IMR-90 (cell line): ENCODE measurements around the gene GMCL2. TPM values are rescaled to one million over a fixed set of nuclear protein-coding genes. Genes with fewer than 3 reads are reported as not detected.

ENCODE experiments used
- ATAC-seq: fragments of 200-7000 bp; cut with Tn5 transposase; 2 replicates; pipeline ENCODE4 v1.9.1; 2020; ENCODE audit warnings: low read depth, mild to moderate bottlenecking, moderate library complexity
- BruUV-seq: library from RNA; stranded (reverse); fragments of 400-500 nt; replicated peaks from 2 replicates; lab custom pipeline; 2021; lab: Mats Ljungman, UMichigan
- CTCF ChIA-PET: fragments of 300-600 bp; formaldehyde crosslinking; extraction: SDS; loops from one replicate; lab custom pipeline; 2021; ENCODE audit warnings: antibody characterized with exemption; lab: Yijun Ruan, JAX
- POLR2A ChIA-PET: fragments of 300-600 bp; sonication (Branson Sonifier 250); formaldehyde crosslinking; loops from one replicate; lab custom pipeline; 2022; ENCODE audit warnings: antibody characterized with exemption; ENCODE audit not compliant: unreplicated experiment; lab: Charles Lee
- DNase-seq: peaks from one replicate; pipeline ENCODE4 v3.0.0; 2013
- H2AFZ ChIP-seq: replicated peaks from 2 replicates; pipeline ENCODE3; 2013; ENCODE audit warnings: low read length, mild to moderate bottlenecking; ENCODE audit not compliant: poor library complexity
- H2AK5ac ChIP-seq: 2 replicates; pipeline ENCODE4 v1.6.1; 2013; ENCODE audit warnings: low read depth, low read length, inconsistent platforms
- H2AK9ac ChIP-seq: replicated peaks from 2 replicates; pipeline ENCODE3; 2013; ENCODE audit warnings: mild to moderate bottlenecking, low read depth, low read length, moderate library complexity; ENCODE audit not compliant: poor library complexity
- H2BK120ac ChIP-seq: 2 replicates; pipeline ENCODE4 v1.6.1; 2013; ENCODE audit warnings: low read depth, low read length, inconsistent platforms
- H2BK15ac ChIP-seq: 3 replicates; pipeline ENCODE4 v1.6.1; 2013; ENCODE audit warnings: low read depth, low read length, inconsistent platforms
- H2BK20ac ChIP-seq: 2 replicates; pipeline ENCODE4 v1.6.1; 2013; ENCODE audit warnings: low read depth, mild to moderate bottlenecking, inconsistent platforms, low read length, moderate library complexity
- H2BK5ac ChIP-seq: 2 replicates; pipeline ENCODE4 v1.6.1; 2013; ENCODE audit warnings: mild to moderate bottlenecking, low read depth, low read length, inconsistent platforms; ENCODE audit not compliant: poor library complexity, severe bottlenecking
- H3K14ac ChIP-seq: replicated peaks from 2 replicates; pipeline ENCODE4 v1.6.1; 2013; ENCODE audit warnings: low read depth, low read length, inconsistent platforms
- H3K18ac ChIP-seq: 2 replicates; pipeline ENCODE4 v1.6.1; 2013; ENCODE audit warnings: low read depth, low read length, control low read depth
- H3K23ac ChIP-seq: 2 replicates; pipeline ENCODE4 v1.6.1; 2013; ENCODE audit warnings: low read depth, low read length, inconsistent platforms
- H3K27ac ChIP-seq: 2 replicates; pipeline ENCODE4 v1.5.1; 2013; ENCODE audit warnings: mild to moderate bottlenecking, control low read depth, low read length; ENCODE audit not compliant: insufficient read depth
- H3K27me3 ChIP-seq: 2 replicates; pipeline ENCODE4 v1.6.1; 2013; ENCODE audit warnings: low read length; ENCODE audit not compliant: control insufficient read depth, insufficient read depth
- H3K36me3 ChIP-seq: 2 replicates; pipeline ENCODE4 v1.6.1; 2013; ENCODE audit warnings: low read length, mixed read lengths; ENCODE audit not compliant: control insufficient read depth, insufficient read depth
- H3K4ac ChIP-seq: 2 replicates; pipeline ENCODE4 v1.6.1; 2013; ENCODE audit warnings: low read depth, low read length, inconsistent platforms
- H3K4me1 ChIP-seq: 2 replicates; pipeline ENCODE4 v1.6.1; 2013; ENCODE audit warnings: low read length, mixed read lengths; ENCODE audit not compliant: control insufficient read depth, insufficient read depth
- H3K4me2 ChIP-seq: 2 replicates; pipeline ENCODE4 v1.6.1; 2013; ENCODE audit warnings: low read depth, mild to moderate bottlenecking, control low read depth, low read length, moderate library complexity
- H3K4me3 ChIP-seq: 2 replicates; pipeline ENCODE4 v1.5.1; 2013; ENCODE audit warnings: low read depth, mild to moderate bottlenecking, control low read depth, low read length, moderate library complexity; ENCODE audit not compliant: insufficient read depth
- H3K56ac ChIP-seq: 2 replicates; pipeline ENCODE4 v1.6.1; 2013; ENCODE audit warnings: low read length, inconsistent platforms; ENCODE audit not compliant: insufficient read depth; ENCODE audit errors: extremely low read depth
- H3K79me1 ChIP-seq, 2 experiments: 2 replicates each; pipeline ENCODE4 v1.6.1; 2013; ENCODE audit warnings: low read length in 2 of 2, inconsistent platforms in 1 of 2, low read depth in 1 of 2
- H3K9ac ChIP-seq: 2 replicates; pipeline ENCODE4 v1.6.1; 2013; ENCODE audit warnings: low read depth, low read length, control low read depth
- H3K9me1 ChIP-seq: 2 replicates; pipeline ENCODE4 v1.6.1; 2013; ENCODE audit warnings: low read length, inconsistent platforms; ENCODE audit not compliant: insufficient read depth
- H3K9me3 ChIP-seq: 2 replicates; pipeline ENCODE4 v1.6.1; 2013; ENCODE audit warnings: low read length; ENCODE audit not compliant: control insufficient read depth, insufficient read depth
- H4K20me1 ChIP-seq: 2 replicates; pipeline ENCODE4 v1.6.1; 2013; ENCODE audit warnings: low read length, inconsistent platforms; ENCODE audit not compliant: insufficient read depth
- H4K5ac ChIP-seq: 2 replicates; pipeline ENCODE4 v1.6.1; 2013; ENCODE audit warnings: mild to moderate bottlenecking, low read depth, low read length, control low read depth
- H4K8ac ChIP-seq, 2 experiments: 2 replicates each; pipeline ENCODE4 v1.6.1; 2013; ENCODE audit warnings: low read depth in 2 of 2, low read length in 2 of 2, control low read depth in 1 of 2, inconsistent platforms in 1 of 2
- H4K91ac ChIP-seq: 2 replicates; pipeline ENCODE4 v1.6.1; 2013; ENCODE audit warnings: low read depth, low read length, inconsistent platforms; ENCODE audit not compliant: insufficient read depth
- BHLHE40 ChIP-seq: fragments of 150-350 bp; IDR thresholded peaks from 2 replicates; pipeline ENCODE4 v1.6.1; 2016; ENCODE audit warnings: mild to moderate bottlenecking, low read depth, low read length
- CEBPB ChIP-seq: IDR thresholded peaks from 2 replicates; pipeline ENCODE4 v1.6.1; 2012; ENCODE audit warnings: low read depth, low read length, improper control_type of control experiment
- CHD1 ChIP-seq: IDR thresholded peaks from 2 replicates; pipeline ENCODE4 v1.6.1; 2012; ENCODE audit warnings: low read depth, low read length, improper control_type of control experiment
- FOS ChIP-seq: fragments of 150-350 bp; IDR thresholded peaks from 2 replicates; pipeline ENCODE4 v1.6.1; 2016; ENCODE audit warnings: low read depth, low read length
- MAFK ChIP-seq: IDR thresholded peaks from 2 replicates; pipeline ENCODE4 v1.6.1; 2012; ENCODE audit warnings: low read depth, low read length, improper control_type of control experiment
- MAZ ChIP-seq: IDR thresholded peaks from 2 replicates; pipeline ENCODE4 v1.6.1; 2012; ENCODE audit warnings: low read depth, mild to moderate bottlenecking, low read length, improper control_type of control experiment, moderate library complexity, borderline replicate concordance
- MXI1 ChIP-seq: IDR thresholded peaks from 2 replicates; pipeline ENCODE4 v1.6.1; 2012; ENCODE audit warnings: low read depth, mild to moderate bottlenecking, low read length, moderate library complexity, borderline replicate concordance
- POLR2A ChIP-seq: IDR thresholded peaks from 2 replicates; pipeline ENCODE4 v1.6.1; 2012; ENCODE audit warnings: mild to moderate bottlenecking, low read depth, low read length
- RAD21 ChIP-seq: IDR thresholded peaks from 2 replicates; pipeline ENCODE4 v1.6.1; 2012; ENCODE audit warnings: low read length, improper control_type of control experiment
- RCOR1 ChIP-seq: IDR thresholded peaks from 2 replicates; pipeline ENCODE4 v1.6.1; 2012; ENCODE audit warnings: mild to moderate bottlenecking, low read length, improper control_type of control experiment; ENCODE audit not compliant: insufficient replicate concordance
- RFX5 ChIP-seq: IDR thresholded peaks from 2 replicates; pipeline ENCODE4 v1.8.0; 2012; ENCODE audit warnings: low read depth, mild to moderate bottlenecking, low read length, moderate library complexity
- SMC3 ChIP-seq: fragments of 150-350 bp; IDR thresholded peaks from 2 replicates; pipeline ENCODE4 v1.6.1; 2016; ENCODE audit warnings: low read depth, mild to moderate bottlenecking, antibody characterized with exemption, low read length, moderate library complexity
- WGBS, 2 experiments: methylation state at CpG; one replicate each; pipeline versions ENCODE4 v1.1.5 to v1.1.7; 2013; ENCODE audit warnings: missing lambda C conversion rate in 2 of 2; ENCODE audit not compliant: insufficient read length in 1 of 2; ENCODE audit errors: extremely low coverage in 2 of 2; 5-methylcytosine and 5-hydroxymethylcytosine counted together
- dilution Hi-C: fragments of 300-500 bp; cut with HindIII; formaldehyde crosslinking; loops from one replicate; pipeline ENCODE4 v1.14.3; 2018; ENCODE audit warnings: low sequenced_read_pairs; ENCODE audit not compliant: unreplicated experiment
- in situ Hi-C: fragments of 300-500 bp; cut with MboI; formaldehyde crosslinking; loops from 3 replicates; pipeline ENCODE4 v1.14.3; 2019; ENCODE audit warnings: low sequenced_read_pairs, inconsistent platforms, mixed read lengths
- intact Hi-C: fragments of 100-400 bp; cut with micrococcal nuclease; formaldehyde crosslinking; loops from 2 replicates; pipeline ENCODE4 v1.10.0; 2022
- polyA plus RNA-seq, 3 experiments: library from polyadenylated mRNA; depleted of rRNA; stranded (reverse); fragments of >200 nt; gene quantifications; 2 replicates each; pipeline ENCODE4 v1.2.3, GENCODE V29; 2012; ENCODE audit warnings: low replicate concordance in 1 of 3
- total RNA-seq: library from RNA; depleted of rRNA; stranded (reverse); fragments of >200 nt; gene quantifications from 2 replicates; pipeline ENCODE4 v1.2.3, GENCODE V29; 2012
- TF ChIP-seq, protein P1 (sequence below): fragments of 150-350 bp; IDR thresholded peaks from 2 replicates; pipeline ENCODE4 v1.6.1; 2017; ENCODE audit warnings: mild to moderate bottlenecking, antibody characterized with exemption, low read length, low read depth
- TF ChIP-seq, protein P2 (sequence below): conservative IDR thresholded peaks from 2 replicates; pipeline ENCODE4 v1.5.1; 2012; ENCODE audit warnings: mild to moderate bottlenecking, low read depth, low read length, improper control_type of control experiment
- TF ChIP-seq, protein P3 (sequence below): fragments of 150-350 bp; IDR thresholded peaks from 2 replicates; pipeline ENCODE4 v1.6.1; 2016; ENCODE audit warnings: low read depth, mild to moderate bottlenecking, low read length, moderate library complexity, borderline replicate concordance

The GMCL2 gene
- total and polyA plus RNA-seq, 2 of the 4 experiments (the other 2 are of a cell fraction), result not detected

DNA sequence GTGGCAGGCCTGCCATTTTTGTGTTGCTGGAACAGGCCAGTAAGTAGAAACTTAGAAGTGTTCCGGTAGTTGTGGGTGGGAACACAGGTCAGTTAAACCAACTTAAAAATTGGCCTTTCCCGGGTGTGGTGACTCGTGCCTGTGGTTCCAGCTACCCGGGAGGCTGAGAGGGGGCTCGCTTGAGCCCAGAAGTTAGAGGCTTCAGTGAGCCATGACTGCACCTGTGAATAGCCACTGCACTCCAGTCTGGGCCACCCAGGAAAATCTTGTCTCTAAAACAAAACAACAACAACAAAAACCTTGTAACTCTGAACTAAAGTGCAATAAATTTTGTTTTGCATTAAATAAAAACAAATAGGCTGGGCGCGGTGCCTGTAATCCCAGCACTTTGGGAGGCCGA, 32.1 kb downstream of the GMCL2 start:
- Histone ChIP-seq H4K8ac (peak overlapping the region in 1 of 2 experiments; percentile 10; a peak in 1 of 4 replicates), H3K4me3 (no peak overlapping the region), H3K4me2 (no peak overlapping the region), H2AK5ac (no peak overlapping the region), H3K56ac (no peak overlapping the region), H3K23ac (no peak overlapping the region), H4K91ac (no peak overlapping the region), H3K27me3 (peaks cover 5% of the 10 kb centered on the region), H3K18ac (no peak overlapping the region), H4K5ac (no peak overlapping the region), H2BK5ac (no peak overlapping the region), H3K9me3 (no peaks in the 10 kb centered on the region), H3K79me1 (peaks cover 17 to 28% of the 10 kb centered on the region in 2 experiments), H3K36me3 (peaks cover 9% of the 10 kb centered on the region), H3K14ac (no peak overlapping the region), H3K9ac (no peak overlapping the region), H3K4me1 (peaks cover 7% of the 10 kb centered on the region), H2BK20ac (no peak overlapping the region), H2AFZ (peak overlapping the region; percentile 86), H3K9me1 (peaks cover 7% of the 10 kb centered on the region; the same call in 1 of the 2 replicates), H3K4ac (no peak overlapping the region), H2BK120ac (no peak overlapping the region), H3K27ac (no peak overlapping the region), H4K20me1 (no peaks in the 10 kb centered on the region; the same call in 1 of the 2 replicates), H2AK9ac (no peak overlapping the region), H2BK15ac (no peak overlapping the region)
- BruUV-seq, result no TSS peak
- ATAC-seq, result no peak
- TF ChIP-seq RFX5 (no peak), MAFK (no peak), MXI1 (no peak), RAD21 (no peak), CEBPB (no peak), FOS (no peak), BHLHE40 (no peak), CHD1 (no peak), SMC3 (no peak), POLR2A (no peak), MAZ (no peak), RCOR1 (no peak)
- TF ChIP-seq, protein P1, sequence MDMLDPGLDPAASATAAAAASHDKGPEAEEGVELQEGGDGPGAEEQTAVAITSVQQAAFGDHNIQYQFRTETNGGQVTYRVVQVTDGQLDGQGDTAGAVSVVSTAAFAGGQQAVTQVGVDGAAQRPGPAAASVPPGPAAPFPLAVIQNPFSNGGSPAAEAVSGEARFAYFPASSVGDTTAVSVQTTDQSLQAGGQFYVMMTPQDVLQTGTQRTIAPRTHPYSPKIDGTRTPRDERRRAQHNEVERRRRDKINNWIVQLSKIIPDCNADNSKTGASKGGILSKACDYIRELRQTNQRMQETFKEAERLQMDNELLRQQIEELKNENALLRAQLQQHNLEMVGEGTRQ, result no peak
- TF ChIP-seq, protein P2, sequence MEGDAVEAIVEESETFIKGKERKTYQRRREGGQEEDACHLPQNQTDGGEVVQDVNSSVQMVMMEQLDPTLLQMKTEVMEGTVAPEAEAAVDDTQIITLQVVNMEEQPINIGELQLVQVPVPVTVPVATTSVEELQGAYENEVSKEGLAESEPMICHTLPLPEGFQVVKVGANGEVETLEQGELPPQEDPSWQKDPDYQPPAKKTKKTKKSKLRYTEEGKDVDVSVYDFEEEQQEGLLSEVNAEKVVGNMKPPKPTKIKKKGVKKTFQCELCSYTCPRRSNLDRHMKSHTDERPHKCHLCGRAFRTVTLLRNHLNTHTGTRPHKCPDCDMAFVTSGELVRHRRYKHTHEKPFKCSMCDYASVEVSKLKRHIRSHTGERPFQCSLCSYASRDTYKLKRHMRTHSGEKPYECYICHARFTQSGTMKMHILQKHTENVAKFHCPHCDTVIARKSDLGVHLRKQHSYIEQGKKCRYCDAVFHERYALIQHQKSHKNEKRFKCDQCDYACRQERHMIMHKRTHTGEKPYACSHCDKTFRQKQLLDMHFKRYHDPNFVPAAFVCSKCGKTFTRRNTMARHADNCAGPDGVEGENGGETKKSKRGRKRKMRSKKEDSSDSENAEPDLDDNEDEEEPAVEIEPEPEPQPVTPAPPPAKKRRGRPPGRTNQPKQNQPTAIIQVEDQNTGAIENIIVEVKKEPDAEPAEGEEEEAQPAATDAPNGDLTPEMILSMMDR, result no peak
- TF ChIP-seq, protein P3, sequence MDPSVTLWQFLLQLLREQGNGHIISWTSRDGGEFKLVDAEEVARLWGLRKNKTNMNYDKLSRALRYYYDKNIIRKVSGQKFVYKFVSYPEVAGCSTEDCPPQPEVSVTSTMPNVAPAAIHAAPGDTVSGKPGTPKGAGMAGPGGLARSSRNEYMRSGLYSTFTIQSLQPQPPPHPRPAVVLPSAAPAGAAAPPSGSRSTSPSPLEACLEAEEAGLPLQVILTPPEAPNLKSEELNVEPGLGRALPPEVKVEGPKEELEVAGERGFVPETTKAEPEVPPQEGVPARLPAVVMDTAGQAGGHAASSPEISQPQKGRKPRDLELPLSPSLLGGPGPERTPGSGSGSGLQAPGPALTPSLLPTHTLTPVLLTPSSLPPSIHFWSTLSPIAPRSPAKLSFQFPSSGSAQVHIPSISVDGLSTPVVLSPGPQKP, result no peak
- CTCF ChIA-PET, result no interaction called here
- 88% methylated on average over 3 of the region's 8 CpGs; no CpG with 5 or more reads in 1 of the 2 experiments for WGBS, 2 experiments
- POLR2A ChIA-PET, result interaction anchor here (0.6 kb wide), 1 partner anchor 1179 kb away, joined by 16 read pairs; no protein-coding TSS in a partner anchor
- intact Hi-C loops (no loop called here), in situ Hi-C loops (loop anchor here (10.0 to 25.0 kb wide), 2 partner anchors 218 to 550 kb away; partner anchors contain the start of gene B4GALT7), dilution Hi-C loops (no loop called here)
- DNase-seq, result peak; percentile 16
